ENCODE measurements around the gene WDR27. TPM values are rescaled to one million over a fixed set of nuclear protein-coding genes. Genes with fewer than 3 reads are reported as not detected.

Gene WDR27
- total and polyA plus RNA-seq, 4 donors, result 6.9 to 68.1 (median 31.4) TPM

DNA sequence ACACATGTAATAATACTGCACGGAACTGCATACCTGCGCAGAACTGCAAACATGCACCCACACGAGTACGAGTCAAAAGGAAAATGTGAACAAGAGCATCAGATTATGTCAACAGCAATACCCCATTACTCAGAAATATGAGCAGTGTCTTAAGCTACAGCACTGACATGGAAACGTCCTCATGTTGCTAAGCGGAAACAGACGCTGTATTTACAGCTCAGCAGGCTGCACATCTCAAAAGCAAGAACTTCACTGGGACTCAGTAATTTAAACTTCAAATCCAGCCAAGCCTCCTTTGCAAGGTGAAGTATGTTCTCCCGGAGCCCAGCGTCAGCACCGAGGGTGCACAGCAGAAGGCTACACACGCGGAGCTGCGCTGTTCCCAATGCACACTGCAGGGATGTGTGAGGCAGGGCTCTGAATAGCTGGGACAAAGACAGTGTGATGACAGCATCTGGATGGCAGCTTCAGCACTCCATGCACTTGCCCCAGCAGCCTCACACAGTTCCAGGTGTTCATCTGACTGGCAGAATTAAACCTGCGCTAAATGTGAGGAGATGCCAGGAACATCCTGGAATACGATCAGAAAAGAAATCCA is 202.8 kb downstream of the WDR27 start:
- H3K9me3 ChIP-seq (ENCODE audit: control insufficient read depth in 4 of 4, insufficient read depth in 3 of 4, low read length in 3 of 4), result peaks cover 0 to 4% (median under 1%) of the 10 kb centered on the region in 4 donors
- peaks cover 0 to 11% (median 0%) of the 10 kb centered on the region in 5 donors for H3K4me1 ChIP-seq (ENCODE audit: control insufficient read depth in 5 of 5, insufficient read depth in 5 of 5, low read length in 5 of 5)
- H3K36me3 ChIP-seq (ENCODE audit: control insufficient read depth in 4 of 4, insufficient read depth in 4 of 4, low read length in 4 of 4), result peaks cover 0 to 2% (median 0%) of the 10 kb centered on the region in 4 donors
- ATAC-seq (ENCODE audit: insufficient read depth, low FRiP score) (no peak), DNase-seq (no peak)
- H3K27me3 ChIP-seq (ENCODE audit: control insufficient read depth in 3 of 3, insufficient read depth in 3 of 3, low read length in 2 of 3), result no peaks in the 10 kb centered on the region
- TF ChIP-seq, protein P1, sequence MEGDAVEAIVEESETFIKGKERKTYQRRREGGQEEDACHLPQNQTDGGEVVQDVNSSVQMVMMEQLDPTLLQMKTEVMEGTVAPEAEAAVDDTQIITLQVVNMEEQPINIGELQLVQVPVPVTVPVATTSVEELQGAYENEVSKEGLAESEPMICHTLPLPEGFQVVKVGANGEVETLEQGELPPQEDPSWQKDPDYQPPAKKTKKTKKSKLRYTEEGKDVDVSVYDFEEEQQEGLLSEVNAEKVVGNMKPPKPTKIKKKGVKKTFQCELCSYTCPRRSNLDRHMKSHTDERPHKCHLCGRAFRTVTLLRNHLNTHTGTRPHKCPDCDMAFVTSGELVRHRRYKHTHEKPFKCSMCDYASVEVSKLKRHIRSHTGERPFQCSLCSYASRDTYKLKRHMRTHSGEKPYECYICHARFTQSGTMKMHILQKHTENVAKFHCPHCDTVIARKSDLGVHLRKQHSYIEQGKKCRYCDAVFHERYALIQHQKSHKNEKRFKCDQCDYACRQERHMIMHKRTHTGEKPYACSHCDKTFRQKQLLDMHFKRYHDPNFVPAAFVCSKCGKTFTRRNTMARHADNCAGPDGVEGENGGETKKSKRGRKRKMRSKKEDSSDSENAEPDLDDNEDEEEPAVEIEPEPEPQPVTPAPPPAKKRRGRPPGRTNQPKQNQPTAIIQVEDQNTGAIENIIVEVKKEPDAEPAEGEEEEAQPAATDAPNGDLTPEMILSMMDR (IDR thresholded peaks at IDR 0.05; ENCODE audit: control extremely low read depth, extremely low read depth), result no peak
- H3K9ac ChIP-seq (ENCODE audit: insufficient read depth in 1 of 2, low read length in 2 of 2), result no peak overlapping the region
- H3K4me3 ChIP-seq, result no peak overlapping the region
- WGBS, 2 donors, result 91% methylated on average over 15 of the region's 15 CpGs
- H3K27ac ChIP-seq (ENCODE audit: low read depth in 1 of 2, low read length in 1 of 2), result no peak overlapping the region

DNA sequence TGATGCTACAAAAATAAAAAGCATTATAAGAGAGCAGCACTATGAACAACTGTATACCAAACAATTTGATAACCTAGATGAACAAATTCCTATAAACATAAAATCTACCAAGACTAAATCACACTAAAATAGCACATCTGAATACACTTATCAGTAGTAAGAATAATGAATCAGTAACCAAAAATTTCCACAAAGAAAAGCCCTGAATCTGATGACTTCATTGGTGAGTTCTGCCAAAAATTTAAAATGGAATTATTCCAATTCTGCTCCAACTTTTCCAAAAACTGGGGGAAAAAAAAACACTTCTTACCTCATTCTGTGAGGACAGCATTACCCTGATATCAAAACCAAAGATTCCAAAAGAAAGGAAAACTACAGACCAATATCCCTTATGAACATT is 206.2 kb downstream of the WDR27 start:
- Histone ChIP-seq H3K9ac (ENCODE audit: insufficient read depth in 1 of 2, low read length in 2 of 2) (no peak overlapping the region), H3K27ac (ENCODE audit: low read depth in 1 of 2, low read length in 1 of 2) (no peak overlapping the region), H3K27me3 (ENCODE audit: control insufficient read depth in 3 of 3, insufficient read depth in 3 of 3, low read length in 2 of 3) (no peaks in the 10 kb centered on the region), H3K4me3 (no peak overlapping the region), H3K36me3 (ENCODE audit: control insufficient read depth in 4 of 4, insufficient read depth in 4 of 4, low read length in 4 of 4) (no peaks in the 10 kb centered on the region), H3K4me1 (ENCODE audit: control insufficient read depth in 5 of 5, insufficient read depth in 5 of 5, low read length in 5 of 5) (no peaks in the 10 kb centered on the region), H3K9me3 (ENCODE audit: control insufficient read depth in 4 of 4, insufficient read depth in 3 of 4, low read length in 3 of 4) (peaks cover 0 to 4% (median under 1%) of the 10 kb centered on the region in 4 donors)
- no peak for DNase-seq
- no peak for ATAC-seq (ENCODE audit: insufficient read depth, low FRiP score)
- TF ChIP-seq, protein P1 (IDR thresholded peaks at IDR 0.05; ENCODE audit: control extremely low read depth, extremely low read depth), result no peak

DNA sequence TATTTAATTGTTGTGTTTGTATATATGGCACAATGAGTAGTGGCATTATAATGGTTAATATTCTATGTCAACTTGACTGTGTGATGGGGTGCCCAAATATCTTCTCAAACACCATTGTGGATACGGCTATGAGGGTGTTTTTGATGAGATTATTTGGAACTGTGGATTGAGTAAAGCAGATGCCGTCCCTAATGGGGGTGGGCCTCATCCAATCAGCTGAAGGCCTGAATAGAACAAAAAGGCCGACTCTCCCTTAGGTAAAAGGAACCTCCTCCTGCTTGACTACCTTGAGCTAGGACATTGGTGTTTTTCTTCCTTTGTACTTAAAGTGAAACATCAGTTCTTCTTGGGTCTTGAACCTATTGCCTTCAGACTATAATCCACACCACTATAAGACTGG is 207.8 kb downstream of the WDR27 start:
- no peaks in the 10 kb centered on the region for H3K27me3 ChIP-seq (ENCODE audit: control insufficient read depth in 3 of 3, insufficient read depth in 3 of 3, low read length in 2 of 3)
- TF ChIP-seq, protein P1 (IDR thresholded peaks at IDR 0.05; ENCODE audit: control extremely low read depth, extremely low read depth), result no peak
- H3K36me3 ChIP-seq (ENCODE audit: control insufficient read depth in 4 of 4, insufficient read depth in 4 of 4, low read length in 4 of 4), result no peaks in the 10 kb centered on the region
- H3K4me3 ChIP-seq, result no peak overlapping the region
- DNase-seq (no peak), ATAC-seq (ENCODE audit: insufficient read depth, low FRiP score) (no peak)
- H3K27ac ChIP-seq (ENCODE audit: low read depth in 1 of 2, low read length in 1 of 2), result no peak overlapping the region
- H3K9ac ChIP-seq (ENCODE audit: insufficient read depth in 1 of 2, low read length in 2 of 2), result no peak overlapping the region
- peaks cover 0 to 4% (median under 1%) of the 10 kb centered on the region in 4 donors for H3K9me3 ChIP-seq (ENCODE audit: control insufficient read depth in 4 of 4, insufficient read depth in 3 of 4, low read length in 3 of 4)
- 96 to 97% methylated on average over 3 of the region's 3 CpGs for WGBS, 2 donors
- peaks cover 0 to 8% (median 0%) of the 10 kb centered on the region in 5 donors for H3K4me1 ChIP-seq (ENCODE audit: control insufficient read depth in 5 of 5, insufficient read depth in 5 of 5, low read length in 5 of 5)

DNA sequence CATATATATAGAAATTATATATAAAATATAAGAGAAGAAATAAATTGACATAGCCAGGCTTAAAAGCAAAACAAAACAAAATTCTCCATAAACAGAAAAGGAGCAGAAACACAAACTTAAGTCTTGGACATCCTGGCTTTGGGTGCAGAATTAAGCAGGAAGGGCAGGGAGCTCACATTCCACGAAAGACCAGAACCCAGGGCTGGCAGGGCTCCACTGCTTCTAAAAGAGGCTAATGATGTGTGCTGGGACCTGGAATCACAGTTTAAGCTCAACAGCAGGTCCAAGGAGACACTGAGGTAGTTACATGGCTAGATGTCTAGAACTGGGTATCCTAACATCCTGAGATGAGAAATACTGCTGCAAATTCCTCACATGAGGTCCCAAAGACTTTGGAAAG is 210.3 kb downstream of the WDR27 start:
- Histone ChIP-seq H3K9ac (ENCODE audit: insufficient read depth in 1 of 2, low read length in 2 of 2) (no peak overlapping the region), H3K4me3 (no peak overlapping the region), H3K9me3 (ENCODE audit: control insufficient read depth in 4 of 4, insufficient read depth in 3 of 4, low read length in 3 of 4) (peaks cover 0 to 2% (median 0%) of the 10 kb centered on the region in 4 donors), H3K36me3 (ENCODE audit: control insufficient read depth in 4 of 4, insufficient read depth in 4 of 4, low read length in 4 of 4) (no peaks in the 10 kb centered on the region), H3K27ac (ENCODE audit: low read depth in 1 of 2, low read length in 1 of 2) (no peak overlapping the region), H3K4me1 (ENCODE audit: control insufficient read depth in 5 of 5, insufficient read depth in 5 of 5, low read length in 5 of 5) (peaks cover 0 to 13% (median 0%) of the 10 kb centered on the region in 5 donors), H3K27me3 (ENCODE audit: control insufficient read depth in 3 of 3, insufficient read depth in 3 of 3, low read length in 2 of 3) (no peaks in the 10 kb centered on the region)
- WGBS, 2 donors, result 70 to 74% methylated on average over 1 of the region's 1 CpG
- DNase-seq (no peak), ATAC-seq (ENCODE audit: insufficient read depth, low FRiP score) (no peak)
- TF ChIP-seq, protein P1 (IDR thresholded peaks at IDR 0.05; ENCODE audit: control extremely low read depth, extremely low read depth), result no peak
